ENCODE data around the gene RPS29. TPM values are rescaled to one million over a fixed set of nuclear protein-coding genes. Genes with fewer than 3 reads are reported as not detected.

RPS29 gene
- total and polyA plus RNA-seq, 12 donors, result 922 to 6,627 (median 1,416) TPM

GRCh38 chr14:49582113-49582977 is 3.8 kb downstream of the RPS29 start:
- 95 to 97% (median 95%) methylated on average over 4 of the region's 4 CpGs for WGBS, 4 donors
- TF ChIP-seq, protein P1, sequence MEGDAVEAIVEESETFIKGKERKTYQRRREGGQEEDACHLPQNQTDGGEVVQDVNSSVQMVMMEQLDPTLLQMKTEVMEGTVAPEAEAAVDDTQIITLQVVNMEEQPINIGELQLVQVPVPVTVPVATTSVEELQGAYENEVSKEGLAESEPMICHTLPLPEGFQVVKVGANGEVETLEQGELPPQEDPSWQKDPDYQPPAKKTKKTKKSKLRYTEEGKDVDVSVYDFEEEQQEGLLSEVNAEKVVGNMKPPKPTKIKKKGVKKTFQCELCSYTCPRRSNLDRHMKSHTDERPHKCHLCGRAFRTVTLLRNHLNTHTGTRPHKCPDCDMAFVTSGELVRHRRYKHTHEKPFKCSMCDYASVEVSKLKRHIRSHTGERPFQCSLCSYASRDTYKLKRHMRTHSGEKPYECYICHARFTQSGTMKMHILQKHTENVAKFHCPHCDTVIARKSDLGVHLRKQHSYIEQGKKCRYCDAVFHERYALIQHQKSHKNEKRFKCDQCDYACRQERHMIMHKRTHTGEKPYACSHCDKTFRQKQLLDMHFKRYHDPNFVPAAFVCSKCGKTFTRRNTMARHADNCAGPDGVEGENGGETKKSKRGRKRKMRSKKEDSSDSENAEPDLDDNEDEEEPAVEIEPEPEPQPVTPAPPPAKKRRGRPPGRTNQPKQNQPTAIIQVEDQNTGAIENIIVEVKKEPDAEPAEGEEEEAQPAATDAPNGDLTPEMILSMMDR (IDR thresholded peaks at IDR 0.05), result no peak
- TF ChIP-seq POLR2A (IDR thresholded peaks at IDR 0.05), result no peak
- intact Hi-C loops (cut with DNase I), result no loop called here
- DNase-seq, result no peak
- Histone ChIP-seq H3K27me3 (no peaks in the 10 kb centered on the region), H3K4me3 (no peak overlapping the region), H3K4me1 (replicated peaks in 1 of 2) (peaks cover 13 to 39% of the 10 kb centered on the region in 2 donors), H3K36me3 (replicated peaks in 1 of 2) (peaks cover 0 to 22% of the 10 kb centered on the region in 2 donors), H3K9me3 (replicated peaks in 1 of 3) (no peaks in the 10 kb centered on the region), H3K27ac (no peak overlapping the region)

GRCh38 chr14:49581209-49582112 is 4.7 kb downstream of the RPS29 start:
- H3K27ac ChIP-seq, result no peak overlapping the region
- 75 to 97% (median 76%) methylated on average over 9 of the region's 9 CpGs for WGBS, 4 donors

DNA sequence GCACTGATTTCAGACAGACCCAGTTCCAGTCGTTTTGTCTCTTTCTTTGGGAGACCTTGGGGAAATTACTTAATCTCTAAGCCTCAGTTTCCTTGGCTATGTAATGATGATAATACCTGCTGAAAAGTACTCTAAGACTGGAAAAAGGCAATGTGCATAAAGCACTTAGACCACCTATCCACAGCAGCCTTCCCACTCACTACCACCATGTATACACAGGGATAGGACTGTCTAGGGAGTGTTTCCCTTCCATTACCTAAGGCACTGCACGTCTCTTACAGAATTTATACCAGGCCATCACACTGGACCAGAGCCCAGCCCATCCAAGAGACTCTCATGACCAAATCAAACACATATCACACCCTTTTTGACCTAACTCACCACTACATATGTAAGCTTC is 6.3 kb downstream of the RPS29 start:
- Histone ChIP-seq H3K27me3 (no peaks in the 10 kb centered on the region), H3K4me1 (replicated peaks in 1 of 2) (peaks cover 11 to 36% of the 10 kb centered on the region in 2 donors), H3K27ac (no peak overlapping the region), H3K4me3 (no peak overlapping the region), H3K9me3 (replicated peaks in 1 of 3) (no peaks in the 10 kb centered on the region), H3K36me3 (replicated peaks in 1 of 2) (peaks cover 0 to 22% of the 10 kb centered on the region in 2 donors)
- TF ChIP-seq, protein P1 (IDR thresholded peaks at IDR 0.05), result no peak
- no peak for TF ChIP-seq POLR2A (IDR thresholded peaks at IDR 0.05)
- 81 to 86% (median 84%) methylated on average over 2 of the region's 2 CpGs for WGBS, 4 donors
- intact Hi-C loops (cut with DNase I), result no loop called here
- DNase-seq, result no peak

More at GRCh38 chr14:49581209-49582112, 4.7 kb downstream of the RPS29 start:
- peaks cover 0 to 22% of the 10 kb centered on the region in 2 donors for H3K36me3 ChIP-seq (replicated peaks in 1 of 2)
- H3K27me3 ChIP-seq, result no peaks in the 10 kb centered on the region
- H3K4me1 ChIP-seq (replicated peaks in 1 of 2), result peaks cover 13 to 39% of the 10 kb centered on the region in 2 donors
- H3K4me3 ChIP-seq, result no peak overlapping the region
- TF ChIP-seq POLR2A (IDR thresholded peaks at IDR 0.05), result no peak
- TF ChIP-seq, protein P1 (IDR thresholded peaks at IDR 0.05), result no peak
- no peaks in the 10 kb centered on the region for H3K9me3 ChIP-seq (replicated peaks in 1 of 3)
- intact Hi-C loops (cut with DNase I), result no loop called here
- DNase-seq, result no peak

GRCh38 chr14:49578141-49578540 is 8.0 kb downstream of the RPS29 start:
- H3K36me3 ChIP-seq (replicated peaks in 1 of 2), result peaks cover 0 to 11% of the 10 kb centered on the region in 2 donors
- no peak for DNase-seq
- no peaks in the 10 kb centered on the region for H3K9me3 ChIP-seq (replicated peaks in 1 of 3)
- no peak overlapping the region for H3K27ac ChIP-seq
- intact Hi-C loops (cut with DNase I), result no loop called here
- no peak for TF ChIP-seq POLR2A (IDR thresholded peaks at IDR 0.05)
- TF ChIP-seq, protein P1 (IDR thresholded peaks at IDR 0.05), result no peak
- 88 to 94% (median 93%) methylated on average over 1 of the region's 1 CpG for WGBS, 4 donors
- H3K4me1 ChIP-seq (replicated peaks in 1 of 2), result peaks cover 0 to 19% of the 10 kb centered on the region in 2 donors
- no peak overlapping the region for H3K4me3 ChIP-seq
- no peaks in the 10 kb centered on the region for H3K27me3 ChIP-seq
